Dermis blood vessel endothelial cell (primary cell): Measurements from ENCODE around the gene ZNF587B. TPM values are rescaled to one million over a fixed set of nuclear protein-coding genes. Genes with fewer than 3 reads are reported as not detected.
A peak's percentile ranks its signal among the peaks of the same experiment; 100 is the strongest.
"Not testable (repeated sequence)": the region's sequence is repeated elsewhere in the genome, so short reads cannot be mapped to it uniquely, and the experiment has no call there.

Experiments used
- DNase-seq: peaks from one replicate; pipeline ENCODE4 v3.0.0; 2010
- total RNA-seq: library from RNA; depleted of rRNA; stranded (reverse); fragments of >200 nt; gene quantifications from 2 replicates; pipeline ENCODE4 v1.2.3, GENCODE V29; 2014

The ZNF587B gene
- total RNA-seq, 1 donor from 2014 or later, result 27.2 TPM

GRCh38 chr19:57819475-57820148, 10.5 kb upstream of the ZNF587B start:
- DNase-seq, result peak; percentile 88

- DNase-seq, result no peak
These were observed 9.5 kb upstream of the ZNF587B start for GRCh38 chr19:57820599-57820998.

GRCh38 chr19:57821095-57821494, 9.0 kb upstream of the ZNF587B start:
- not testable (repeated sequence) for DNase-seq

GRCh38 chr19:57821501-57821900, 8.6 kb upstream of the ZNF587B start:
- DNase-seq, result not testable (repeated sequence)

GRCh38 chr19:57823155-57823554, 6.9 kb upstream of the ZNF587B start:
- not testable (repeated sequence) for DNase-seq

GRCh38 chr19:57823608-57824007, 6.5 kb upstream of the ZNF587B start:
- not testable (repeated sequence) for DNase-seq

- no peak for DNase-seq
These were observed 4.6 kb upstream of the ZNF587B start for GRCh38 chr19:57825511-57825910.

- DNase-seq, result no peak
These were observed 783 bp upstream of the ZNF587B start for GRCh38 chr19:57829316-57829715.

- DNase-seq, result not testable (repeated sequence)
These were observed 6.9 kb downstream of the ZNF587B start for GRCh38 chr19:57836991-57837390.

GRCh38 chr19:57838622-57839191, 8.6 kb downstream of the ZNF587B start:
- not testable (repeated sequence) for DNase-seq

- DNase-seq, result no peak
These were observed 11.1 kb downstream of the ZNF587B start for GRCh38 chr19:57841122-57841763.

- DNase-seq, result peak; percentile 27
These were observed 17.1 kb downstream of the ZNF587B start for GRCh38 chr19:57847164-57847563.

- not testable (repeated sequence) for DNase-seq
These were observed 19.1 kb downstream of the ZNF587B start for GRCh38 chr19:57849162-57849665.

GRCh38 chr19:57849666-57850473, 19.8 kb downstream of the ZNF587B start, which contains the start of gene ZNF587:
TSS of gene ZNF587 (plus strand) at chr19:57849859. CDS start at chr19:57850039, 180 bp downstream.
- peak; percentile 88 for DNase-seq

- DNase-seq, result peak; percentile 83
These were observed 20.5 kb downstream of the ZNF587B start for GRCh38 chr19:57850553-57851017.

- not testable (repeated sequence) for DNase-seq
These were observed 21.9 kb downstream of the ZNF587B start for GRCh38 chr19:57851812-57852603.

GRCh38 chr19:57854117-57854516, 24.0 kb downstream of the ZNF587B start:
- not testable (repeated sequence) for DNase-seq

GRCh38 chr19:57862351-57862750, 32.3 kb downstream of the ZNF587B start:
- DNase-seq, result not testable (repeated sequence)

- no peak for DNase-seq
These were observed 37.9 kb downstream of the ZNF587B start for GRCh38 chr19:57867868-57868492.

- not testable (repeated sequence) for DNase-seq
These were observed 39.6 kb downstream of the ZNF587B start for GRCh38 chr19:57869655-57870054.

GRCh38 chr19:57870225-57870624, 40.1 kb downstream of the ZNF587B start:
- DNase-seq, result no peak
